Gastrocnemius medialis (tissue), 4 donors: ENCODE measurements around the gene ODC1. TPM values are rescaled to one million over a fixed set of nuclear protein-coding genes. Genes with fewer than 3 reads are reported as not detected.

Source experiments
- ATAC-seq, 2 donors: fragments of 150-250 bp; one replicate each; pipeline ENCODE4 v1.9.1; 2016
- DNase-seq, 2 donors: peaks; one replicate each; pipeline ENCODE4 v3.0.0-alpha.2; 2019
- H3K27ac ChIP-seq, 4 donors: fragments of 200-600 bp; sonication (generic); 1 replicate in 1 of 4; 2 replicates in 3 of 4; pipeline ENCODE4 v1.5.1; 2016 to 2018; ENCODE audit warnings: mild to moderate bottlenecking in 2 of 4, moderate library complexity in 1 of 4
- H3K27me3 ChIP-seq, 3 donors: fragments of 200-600 bp; sonication (generic) in 2 of 3; 1 replicate in 1 of 3; 2 replicates in 2 of 3; pipeline versions ENCODE4 v1.5.1 to v1.6.0; 2016 to 2019; ENCODE audit warnings: mild to moderate bottlenecking in 1 of 3, moderate library complexity in 1 of 3
- H3K36me3 ChIP-seq, 2 donors: fragments of 200-600 bp; sonication (generic) in 1 of 2; one replicate each; pipeline ENCODE4 v1.5.1; 2017 to 2018
- H3K4me1 ChIP-seq, 2 donors: fragments of 200-600 bp; sonication (generic) in 1 of 2; one replicate each; pipeline ENCODE4 v1.5.1; 2016 to 2017; ENCODE audit warnings: mild to moderate bottlenecking in 2 of 2
- H3K4me3 ChIP-seq, 4 donors: fragments of 200-600 bp; sonication (generic) in 3 of 4; 1 replicate in 1 of 4; 2 replicates in 3 of 4; pipeline ENCODE4 v1.5.1; 2016 to 2019; ENCODE audit warnings: mild to moderate bottlenecking in 2 of 4
- H3K9me3 ChIP-seq, 3 donors: fragments of 200-600 bp; sonication (generic) in 2 of 3; 1 replicate in 1 of 3; 2 replicates in 2 of 3; pipeline ENCODE4 v1.5.1; 2016 to 2019
- POLR2A ChIP-seq, 2 donors: fragments of 450-650 bp; IDR thresholded peaks; one replicate each; pipeline ENCODE4 v1.6.1; 2017; ENCODE audit warnings: antibody characterized with exemption in 2 of 2, mild to moderate bottlenecking in 2 of 2, moderate library complexity in 2 of 2
- in situ Hi-C, 4 donors: fragments of 200-750 bp; cut with MboI; loops; one replicate each; pipeline versions ENCODE4 v1.15.0 to v1.8.0; 2017; ENCODE audit warnings: low sequenced_read_pairs in 4 of 4
- intact Hi-C: fragments of 100-400 bp; cut with DNase I; formaldehyde crosslinking; loops from one replicate; pipeline ENCODE4 v1.15.1; 2023; ENCODE audit warnings: low total_unique reads
- total RNA-seq, 4 donors: library from RNA; depleted of rRNA; stranded (reverse); fragments of >200 nt; gene quantifications; one replicate each; pipeline versions ENCODE4 v1.1.0 to v1.2.3, GENCODE V29; 2016
- TF ChIP-seq, protein P1 (sequence below), 5 experiments: fragments of 450-650 bp in 3 of 5; fragments of 200-600 bp in 2 of 5; sonication (generic) in 2 of 5; IDR thresholded peaks in 4 of 5; conservative IDR thresholded peaks in 1 of 5; 1 replicate in 4 of 5; 2 replicates in 1 of 5; pipeline ENCODE4 v1.5.1; 2016 to 2019; ENCODE audit warnings: antibody characterized with exemption in 5 of 5, mild to moderate bottlenecking in 3 of 5, moderate library complexity in 3 of 5

Gene ODC1
- total RNA-seq, 4 donors from 2014 or later = 134 to 339 (median 255) TPM

GRCh38 chr2:10454505-10454904 lies 6.4 kb upstream of the ODC1 start:
- in situ Hi-C loops = loop anchor here in 1 of 4 donors (25.0 kb wide), 1 partner anchor 208 kb away; no protein-coding TSS in a partner anchor
- H3K4me1 ChIP-seq = peaks cover 19 to 35% of the 10 kb centered on the region in 2 donors
- no peaks in the 10 kb centered on the region for H3K27me3 ChIP-seq

DNA sequence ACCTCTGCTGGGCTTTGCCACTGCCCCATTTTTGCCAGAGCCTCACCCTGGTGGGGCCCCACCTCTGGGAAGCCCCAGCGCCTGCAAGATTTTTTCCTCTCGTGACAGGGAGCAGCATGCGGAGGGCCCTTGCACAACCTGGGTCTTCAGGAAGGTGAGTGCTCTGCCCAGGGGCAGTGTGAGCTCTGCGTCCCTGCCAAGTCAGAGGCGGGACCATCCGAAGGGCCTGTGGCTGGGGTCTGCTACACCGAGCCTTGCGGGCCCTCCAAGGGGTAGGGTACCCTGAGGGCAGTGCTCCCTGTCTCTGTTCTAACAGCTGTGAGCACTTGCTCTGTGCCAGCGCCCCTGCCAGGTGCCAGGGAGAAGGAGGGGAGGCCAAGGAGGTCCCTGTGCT lies 5.8 kb upstream of the ODC1 start:
- no peak for TF ChIP-seq POLR2A (IDR thresholded peaks at IDR 0.05)
- TF ChIP-seq, protein P1, sequence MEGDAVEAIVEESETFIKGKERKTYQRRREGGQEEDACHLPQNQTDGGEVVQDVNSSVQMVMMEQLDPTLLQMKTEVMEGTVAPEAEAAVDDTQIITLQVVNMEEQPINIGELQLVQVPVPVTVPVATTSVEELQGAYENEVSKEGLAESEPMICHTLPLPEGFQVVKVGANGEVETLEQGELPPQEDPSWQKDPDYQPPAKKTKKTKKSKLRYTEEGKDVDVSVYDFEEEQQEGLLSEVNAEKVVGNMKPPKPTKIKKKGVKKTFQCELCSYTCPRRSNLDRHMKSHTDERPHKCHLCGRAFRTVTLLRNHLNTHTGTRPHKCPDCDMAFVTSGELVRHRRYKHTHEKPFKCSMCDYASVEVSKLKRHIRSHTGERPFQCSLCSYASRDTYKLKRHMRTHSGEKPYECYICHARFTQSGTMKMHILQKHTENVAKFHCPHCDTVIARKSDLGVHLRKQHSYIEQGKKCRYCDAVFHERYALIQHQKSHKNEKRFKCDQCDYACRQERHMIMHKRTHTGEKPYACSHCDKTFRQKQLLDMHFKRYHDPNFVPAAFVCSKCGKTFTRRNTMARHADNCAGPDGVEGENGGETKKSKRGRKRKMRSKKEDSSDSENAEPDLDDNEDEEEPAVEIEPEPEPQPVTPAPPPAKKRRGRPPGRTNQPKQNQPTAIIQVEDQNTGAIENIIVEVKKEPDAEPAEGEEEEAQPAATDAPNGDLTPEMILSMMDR (IDR thresholded peaks at IDR 0.05 in 4 of 5, conservative IDR thresholded peaks at IDR 0.05 in 1 of 5) = no peak
- peaks cover 25 to 41% of the 10 kb centered on the region in 2 donors for H3K4me1 ChIP-seq
- peak overlapping the region in 3 of 4 donors; percentile 45 to 85 (median 62) for H3K27ac ChIP-seq
- intact Hi-C loops (no loop called here), in situ Hi-C loops (loop anchor here in 1 of 4 donors (25.0 kb wide), 1 partner anchor 208 kb away; no protein-coding TSS in a partner anchor)
- no peaks in the 10 kb centered on the region for H3K27me3 ChIP-seq
- no peak overlapping the region for H3K4me3 ChIP-seq
- DNase-seq (no peak), ATAC-seq (no peak)
- no peaks in the 10 kb centered on the region for H3K9me3 ChIP-seq
- H3K36me3 ChIP-seq = no peaks in the 10 kb centered on the region

More at GRCh38 chr2:10454505-10454904, 6.4 kb upstream of the ODC1 start:
- no peak for TF ChIP-seq POLR2A (IDR thresholded peaks at IDR 0.05)
- TF ChIP-seq, protein P1 (IDR thresholded peaks at IDR 0.05 in 4 of 5, conservative IDR thresholded peaks at IDR 0.05 in 1 of 5) = no peak
- Histone ChIP-seq H3K4me3 (no peak overlapping the region), H3K9me3 (no peaks in the 10 kb centered on the region), H3K36me3 (no peaks in the 10 kb centered on the region), H3K27ac (peak overlapping the region; percentile 33 to 85 (median 54))
- ATAC-seq (peak; percentile 84 to 87), DNase-seq (peak; percentile 46 to 71)
- intact Hi-C loops = no loop called here

DNA sequence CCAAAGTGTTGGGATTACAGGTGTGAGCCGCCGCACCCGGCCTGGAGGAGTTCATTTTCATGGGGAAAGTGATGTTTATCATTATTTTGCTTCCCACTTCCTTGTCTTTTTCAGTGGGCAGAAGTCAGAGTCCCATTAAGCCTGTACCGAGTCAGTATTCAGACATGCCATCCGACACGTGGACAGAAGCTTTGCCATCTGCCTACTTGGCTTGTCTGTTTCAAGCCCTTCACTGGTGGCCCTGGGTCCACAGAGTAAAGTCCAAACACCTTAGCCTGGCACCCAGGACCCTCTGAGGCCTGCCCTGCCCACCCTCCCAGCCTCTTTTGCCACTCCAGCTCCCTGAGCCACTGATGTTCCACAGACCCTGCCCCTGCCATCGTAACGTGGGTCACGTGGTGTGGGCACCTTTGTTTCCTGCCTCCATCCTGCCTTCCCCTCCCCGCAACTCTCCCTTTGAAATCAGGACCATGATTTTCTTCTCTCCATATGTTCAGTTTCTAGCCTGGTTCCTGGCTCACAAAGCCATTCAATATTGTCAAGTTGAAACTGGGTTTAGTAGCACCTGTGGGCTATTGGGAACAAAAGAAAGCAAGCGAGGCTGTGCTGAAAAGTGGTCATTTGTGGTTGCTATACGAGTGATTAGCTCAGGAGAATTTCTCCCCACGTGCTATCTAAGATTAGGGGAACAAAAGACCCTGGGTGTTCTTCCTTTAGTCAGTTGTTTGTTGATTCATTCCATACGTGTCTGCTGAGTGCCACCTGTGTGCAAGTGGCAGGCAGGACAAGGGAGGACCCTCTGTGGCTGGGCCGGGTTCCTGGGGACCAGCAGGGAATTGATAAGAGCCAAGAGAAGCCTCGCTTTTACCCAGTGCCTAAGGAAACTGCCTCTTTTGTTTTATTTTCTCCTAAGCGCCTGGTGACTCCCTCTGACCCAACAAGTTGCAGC lies 5.1 kb upstream of the ODC1 start:
- no peaks in the 10 kb centered on the region for H3K36me3 ChIP-seq
- H3K4me3 ChIP-seq = no peak overlapping the region
- H3K4me1 ChIP-seq = peaks cover 27 to 41% of the 10 kb centered on the region in 2 donors
- intact Hi-C loops (no loop called here), in situ Hi-C loops (loop anchor here in 1 of 4 donors (25.0 kb wide), 1 partner anchor 209 kb away; no protein-coding TSS in a partner anchor)
- no peak for TF ChIP-seq POLR2A (IDR thresholded peaks at IDR 0.05)
- TF ChIP-seq, protein P1 (IDR thresholded peaks at IDR 0.05 in 4 of 5, conservative IDR thresholded peaks at IDR 0.05 in 1 of 5) = no peak
- DNase-seq (no peak), ATAC-seq (no peak)
- no peaks in the 10 kb centered on the region for H3K27me3 ChIP-seq
- no peaks in the 10 kb centered on the region for H3K9me3 ChIP-seq
- peak overlapping the region in 1 of 4 donors; percentile 85 for H3K27ac ChIP-seq

DNA sequence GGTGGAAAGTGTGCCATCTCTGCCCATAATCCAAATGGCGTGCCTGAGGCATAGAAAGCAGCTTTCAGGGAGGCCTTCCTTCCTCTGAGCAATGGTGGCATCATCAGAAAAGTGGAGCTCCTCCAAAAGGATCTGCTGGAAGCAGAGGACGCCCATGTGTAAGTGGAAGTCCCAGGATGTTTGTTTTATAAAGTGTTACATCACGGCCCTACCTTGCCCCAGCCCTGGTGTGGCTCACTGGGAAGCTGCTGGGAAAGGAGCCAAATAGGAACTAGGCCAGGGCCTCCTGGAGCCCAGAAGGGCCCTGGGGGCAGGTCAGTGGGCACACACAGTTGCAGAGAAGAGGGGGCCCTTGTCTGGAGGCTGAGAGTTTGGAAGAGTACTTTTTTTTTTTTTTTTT lies 4.2 kb upstream of the ODC1 start:
- DNase-seq = no peak
- in situ Hi-C loops (loop anchor here in 1 of 4 donors (25.0 kb wide), 1 partner anchor 210 kb away; no protein-coding TSS in a partner anchor), intact Hi-C loops (no loop called here)
- Histone ChIP-seq H3K27ac (no peak overlapping the region), H3K27me3 (no peaks in the 10 kb centered on the region), H3K4me3 (no peak overlapping the region), H3K4me1 (peaks cover 27 to 33% of the 10 kb centered on the region in 2 donors), H3K36me3 (no peaks in the 10 kb centered on the region), H3K9me3 (no peaks in the 10 kb centered on the region)
- no peak for ATAC-seq
- TF ChIP-seq, protein P1 (IDR thresholded peaks at IDR 0.05 in 4 of 5, conservative IDR thresholded peaks at IDR 0.05 in 1 of 5) = no peak
- no peak for TF ChIP-seq POLR2A (IDR thresholded peaks at IDR 0.05)
